HuH-7 (cell line): Measurements from ENCODE around the gene HPCAL4.

Source experiments
- DNase-seq: peaks from one replicate; pipeline ENCODE4 v3.0.0; 2011; ENCODE audit warnings: low spot score

HPCAL4 gene

DNA sequence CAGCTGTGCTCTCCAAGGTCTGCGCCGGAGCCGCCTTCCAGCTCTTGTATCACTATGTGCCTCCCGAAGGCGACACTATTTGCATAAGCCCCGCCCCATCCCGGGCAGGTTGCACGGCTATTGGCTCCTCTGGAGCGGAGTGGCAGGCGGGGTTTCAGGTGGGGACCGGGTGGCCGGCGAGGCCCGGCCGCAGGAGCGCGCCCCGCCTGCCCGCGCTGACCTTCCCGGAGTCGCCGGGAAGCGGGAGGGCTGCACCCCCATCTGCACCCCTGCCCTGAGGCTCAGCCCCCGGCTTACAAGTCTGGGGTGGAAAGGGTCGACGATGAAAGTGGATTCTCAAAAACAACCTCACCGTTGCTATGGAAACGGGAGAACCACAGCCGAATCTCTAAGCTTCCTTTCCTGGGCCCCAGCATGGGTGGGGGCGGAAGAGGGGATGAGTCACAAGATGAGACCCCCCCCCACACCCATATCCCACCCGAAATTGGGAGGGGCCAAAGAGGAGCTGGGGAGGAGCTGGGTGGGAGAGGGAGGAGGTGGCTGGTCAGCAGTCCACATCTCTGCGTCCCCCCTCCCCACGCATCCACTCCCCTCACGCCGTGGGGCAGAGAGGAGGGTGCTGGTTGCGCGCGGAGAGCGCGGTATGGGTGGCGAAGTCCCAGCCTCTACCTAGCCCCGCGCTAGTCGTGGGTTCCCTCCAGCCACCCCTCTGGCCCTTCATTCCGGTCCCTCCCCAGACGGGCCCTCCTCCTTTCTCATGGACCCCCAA, at the start of gene HPCAL4:
TSS of gene HPCAL4 (minus strand) at position 51 of the 769 bp plus-strand sequence. CDS start 6,830 bp downstream, outside the sequence.
- DNase-seq = peak; percentile 90

DNA sequence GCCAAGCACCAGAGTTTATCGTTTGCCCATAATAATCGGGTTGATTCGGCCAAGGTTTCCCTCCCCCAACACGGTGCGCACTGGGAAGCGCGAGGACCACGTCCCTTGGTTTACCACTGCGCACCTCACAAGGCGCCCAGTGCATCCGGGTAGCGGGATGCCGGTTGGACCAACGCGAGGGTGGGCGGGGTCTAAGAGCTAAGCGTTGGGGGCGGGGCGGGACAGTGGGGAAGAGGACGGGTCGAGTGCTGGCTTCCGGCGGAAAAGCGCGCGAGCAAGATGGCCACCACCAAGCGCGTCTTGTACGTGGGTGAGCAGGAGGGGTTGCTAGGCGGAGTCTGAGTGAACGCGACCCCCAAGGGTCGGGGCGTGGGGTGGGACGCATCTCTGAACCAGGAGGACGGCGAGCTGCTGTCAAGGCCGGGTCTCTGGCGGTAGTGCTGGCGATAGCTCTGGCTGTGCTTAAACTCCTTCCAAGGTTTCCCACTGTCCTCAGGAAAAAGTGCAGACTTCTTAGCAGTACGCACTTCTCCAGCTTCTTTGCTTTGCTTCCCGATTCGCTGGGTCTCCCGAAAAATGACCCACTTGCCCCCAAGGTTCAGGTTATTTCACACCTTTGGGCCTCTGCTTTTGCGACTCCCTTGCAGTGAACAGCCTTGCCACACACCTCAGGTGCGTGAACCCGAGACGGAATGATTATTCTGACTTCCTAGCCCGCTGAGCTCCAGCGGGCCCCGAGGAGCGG, 47.6 kb upstream of the HPCAL4 start, which contains the start of gene PPIE:
TSS of gene PPIE (plus strand) at position 261 of the 745 bp plus-strand sequence. CDS start at position 280, 19 bp downstream.
- DNase-seq = peak; percentile 74

DNA sequence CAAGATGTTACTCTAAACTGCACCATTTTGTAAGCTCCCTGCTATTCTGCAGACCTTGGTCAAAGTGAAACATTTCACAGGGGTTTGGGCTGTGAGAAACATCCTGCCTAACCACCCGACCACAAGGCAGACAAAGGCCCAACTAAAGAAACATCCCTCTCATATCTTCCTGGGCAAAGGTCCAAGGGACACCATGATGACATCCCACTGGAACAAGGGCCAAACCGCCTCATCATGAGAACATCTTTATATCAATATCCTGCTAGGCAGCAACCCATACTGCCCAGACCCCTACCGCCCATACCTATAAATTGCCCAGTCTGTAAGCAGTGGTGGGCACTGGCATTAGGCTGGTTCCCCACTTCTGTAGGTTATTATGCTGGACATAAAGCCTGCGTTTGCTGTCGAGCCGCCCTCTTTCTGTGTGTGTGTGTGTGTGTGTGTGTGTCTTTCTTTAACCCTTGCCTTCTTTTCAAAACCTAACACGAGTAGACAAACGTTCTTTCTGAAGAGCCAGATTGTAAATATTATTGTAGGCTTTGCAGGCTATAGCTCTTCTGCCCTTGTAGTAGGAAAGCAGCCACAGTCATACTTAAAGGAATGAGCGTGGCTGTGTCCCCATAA, 46.4 kb upstream of the HPCAL4 start:
- DNase-seq = no peak

DNA sequence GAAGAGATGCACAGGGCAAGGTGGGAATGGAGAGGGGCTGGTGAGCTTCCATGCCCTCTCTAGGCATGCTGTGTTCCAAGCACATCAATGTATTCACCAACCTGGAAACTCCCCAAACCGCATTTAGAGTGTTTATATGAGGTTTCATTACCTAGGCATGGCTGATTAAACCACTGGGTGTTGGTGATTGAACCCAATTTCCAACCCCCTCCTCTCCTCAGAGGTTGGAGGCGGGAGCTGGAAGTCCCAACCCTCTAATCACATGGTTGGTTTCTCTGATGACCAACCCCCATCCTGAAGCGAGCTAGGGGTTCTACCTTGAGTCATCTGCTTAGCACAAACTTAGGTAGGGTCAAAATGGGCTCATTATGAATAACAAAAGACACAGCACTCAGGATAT, 44.5 kb upstream of the HPCAL4 start:
- DNase-seq = no peak

DNA sequence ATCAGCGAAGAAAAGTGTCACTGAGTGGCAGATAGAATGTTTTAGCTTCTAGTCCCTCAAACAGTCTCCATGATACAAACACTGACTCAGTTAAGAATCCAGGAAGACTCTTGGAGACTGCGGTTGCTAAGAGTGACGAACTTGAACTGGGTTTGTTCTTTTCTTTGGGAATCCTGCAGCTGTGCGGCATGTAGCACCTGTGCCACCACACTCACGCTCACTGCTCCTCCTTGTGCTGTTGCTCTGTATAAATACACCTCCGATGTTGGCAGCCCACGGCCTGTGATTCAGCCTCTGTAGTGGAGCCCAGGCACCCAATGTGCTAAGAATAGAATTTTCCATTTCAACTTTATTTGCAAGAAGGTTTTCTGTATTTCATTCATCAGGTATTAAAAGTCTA, 41.9 kb upstream of the HPCAL4 start:
- DNase-seq = no peak

DNA sequence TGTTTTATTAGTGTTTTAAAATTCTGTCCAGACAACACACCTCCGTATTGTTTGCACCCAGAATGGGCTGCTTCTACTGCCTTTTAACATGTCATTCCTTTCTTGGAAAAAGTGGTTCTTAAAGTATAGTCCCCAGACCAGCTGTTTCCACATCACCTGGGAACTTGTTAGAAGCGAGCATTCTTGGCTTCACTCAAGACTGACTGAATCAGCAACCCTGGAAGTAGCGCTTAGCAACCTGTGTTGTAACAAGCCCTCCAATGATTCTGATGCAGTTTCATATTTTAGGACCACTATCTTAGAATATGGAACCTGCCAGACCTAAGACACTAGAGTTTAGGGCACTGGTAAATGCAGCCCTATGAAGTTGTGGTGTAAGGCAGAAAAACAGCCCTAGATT, 41.5 kb upstream of the HPCAL4 start:
- no peak for DNase-seq

DNA sequence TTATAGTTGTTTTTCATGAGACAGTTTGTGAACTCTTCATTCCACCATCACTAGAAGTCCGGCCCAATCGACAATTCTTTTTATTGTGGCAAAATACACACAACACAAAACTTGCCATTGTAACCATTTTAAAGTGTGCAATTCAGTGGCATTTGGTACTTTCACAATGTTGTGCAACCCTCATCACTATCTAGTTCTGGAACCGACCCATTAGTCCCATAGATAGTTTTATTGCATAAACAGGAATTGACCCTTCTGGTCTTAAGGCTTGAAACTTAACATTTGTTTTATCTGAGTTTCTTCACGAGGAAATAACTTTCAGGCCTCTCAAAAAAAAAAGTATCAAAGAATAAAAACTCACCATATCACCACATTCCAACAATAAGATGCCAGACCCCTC, 38.6 kb upstream of the HPCAL4 start:
- no peak for DNase-seq

DNA sequence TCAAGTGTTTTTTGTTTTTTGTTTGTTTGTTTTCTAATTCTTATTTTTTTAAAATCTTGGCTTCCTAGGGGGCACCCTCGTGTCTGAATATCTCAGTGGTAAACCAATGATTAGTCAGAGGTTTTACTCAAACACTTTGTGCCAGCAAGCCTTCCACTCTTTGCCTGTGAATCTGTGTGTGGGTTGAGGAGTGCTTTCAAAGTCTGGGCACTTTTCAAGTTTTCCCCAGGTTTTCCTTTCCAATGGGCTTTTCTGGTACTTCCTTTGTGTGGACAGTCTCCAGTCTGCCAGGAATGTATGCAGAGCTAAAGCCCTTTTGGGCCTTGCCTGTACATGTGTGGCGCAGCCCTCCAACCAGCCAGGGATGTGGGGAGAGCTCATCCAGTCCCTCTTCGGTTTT, 37.8 kb upstream of the HPCAL4 start:
- DNase-seq = no peak

DNA sequence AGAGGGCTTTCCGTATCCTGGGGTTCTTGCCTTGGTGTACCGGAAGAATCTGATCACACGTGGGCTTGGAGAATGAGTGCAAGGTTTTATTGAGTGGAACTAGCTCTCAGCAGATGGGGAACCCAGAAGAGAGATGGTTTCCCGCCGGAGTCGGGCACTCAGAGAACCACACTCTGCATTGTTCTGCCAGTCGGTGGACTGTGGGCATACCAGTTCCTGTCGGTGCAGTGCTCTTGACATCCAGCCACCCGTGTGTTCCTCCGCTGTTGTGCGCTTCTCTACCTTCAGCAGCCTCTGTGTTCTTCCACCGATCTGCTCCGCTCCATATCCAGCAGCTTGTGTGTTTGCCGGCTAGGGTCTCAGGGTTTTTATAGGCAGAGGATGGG, 36.7 kb upstream of the HPCAL4 start:
- no peak for DNase-seq

DNA sequence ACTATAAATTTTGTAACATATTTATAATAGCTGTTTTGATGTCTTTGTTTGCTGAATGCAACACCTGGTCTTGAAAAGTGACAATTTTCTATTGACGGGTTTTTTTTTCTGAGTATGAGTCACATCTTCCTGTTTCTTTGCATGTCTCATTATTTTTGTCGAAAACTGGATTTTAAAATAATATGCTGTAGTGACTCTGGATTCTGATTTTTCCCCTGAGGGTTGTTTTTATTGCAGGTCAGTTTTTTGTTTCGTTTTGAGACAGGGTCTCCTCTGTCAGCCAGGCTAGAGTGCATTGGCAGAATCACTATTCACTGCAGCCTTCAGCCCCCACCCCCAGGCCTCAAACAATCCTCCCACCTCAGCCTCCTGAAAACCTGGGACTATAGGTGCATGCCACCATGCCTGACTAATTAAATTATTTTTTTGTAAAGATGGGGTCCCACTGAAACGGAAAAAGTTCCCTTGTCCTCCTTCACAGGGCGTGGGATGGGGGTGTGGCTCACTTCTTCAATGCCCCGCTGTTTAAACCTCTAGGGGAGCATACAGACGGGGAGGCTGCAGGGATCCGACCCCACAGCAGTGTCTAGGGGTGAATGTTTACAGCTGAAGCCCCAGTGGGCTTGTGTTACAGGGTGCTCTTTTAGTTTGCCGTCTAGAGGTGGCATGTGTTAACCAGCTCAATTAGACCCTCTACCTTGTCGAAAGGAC, 36.1 kb upstream of the HPCAL4 start:
- DNase-seq = no peak

DNA sequence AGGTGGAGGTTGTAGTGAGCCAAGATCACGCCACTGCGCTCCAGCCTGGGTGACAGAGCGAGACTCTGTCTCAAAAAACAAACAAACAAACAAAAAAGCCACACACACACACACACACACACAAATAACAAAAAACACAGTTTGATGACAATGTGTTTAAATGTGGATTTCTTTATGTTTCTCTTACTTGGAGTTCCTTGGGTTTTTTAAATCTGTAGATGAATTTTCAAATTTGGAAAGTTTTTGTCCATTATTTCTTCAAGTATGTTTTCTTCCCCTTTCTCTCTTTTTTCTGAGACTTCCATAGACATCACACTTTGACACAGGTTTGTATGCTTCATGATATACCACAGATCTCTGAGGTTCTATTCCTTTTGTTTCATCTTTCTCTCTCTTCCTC, 35.4 kb upstream of the HPCAL4 start:
- DNase-seq = no peak

DNA sequence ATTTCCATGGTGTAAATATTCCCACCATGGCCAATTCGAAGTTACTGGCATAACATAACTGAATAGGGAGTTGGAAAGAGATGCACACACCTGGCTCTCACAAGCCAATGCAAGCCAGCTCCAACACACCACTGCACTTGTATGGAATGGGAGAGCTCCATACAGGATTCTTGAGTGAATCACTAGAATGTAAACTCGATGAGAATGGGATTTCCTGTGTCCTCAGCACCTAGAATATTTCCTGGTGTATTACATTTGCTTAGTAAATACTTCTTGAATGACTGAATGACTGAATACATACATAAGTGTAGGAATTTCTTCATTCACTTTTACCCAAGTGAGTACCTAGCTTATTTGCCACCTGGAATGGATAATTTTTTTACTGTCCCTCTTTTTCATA, 31.3 kb upstream of the HPCAL4 start:
- DNase-seq = no peak

DNA sequence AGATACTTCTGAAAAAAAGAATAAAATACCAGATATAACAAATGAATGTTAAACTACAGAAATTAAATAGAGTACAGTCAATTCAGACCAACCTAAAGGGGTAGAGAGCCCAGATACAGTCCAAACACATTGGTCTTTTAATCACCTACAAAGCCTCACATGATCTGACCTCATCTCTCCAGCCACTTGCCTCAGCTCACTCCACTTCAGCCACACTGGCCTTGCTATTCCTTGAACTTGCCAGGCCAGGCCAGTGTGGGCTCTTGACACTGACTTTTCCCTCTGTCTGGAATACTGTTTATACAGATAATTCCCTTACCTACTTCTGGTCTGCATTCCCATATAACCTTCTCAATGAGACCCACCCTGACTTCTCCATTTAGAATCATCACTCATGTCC, 30.4 kb upstream of the HPCAL4 start:
- DNase-seq = no peak

DNA sequence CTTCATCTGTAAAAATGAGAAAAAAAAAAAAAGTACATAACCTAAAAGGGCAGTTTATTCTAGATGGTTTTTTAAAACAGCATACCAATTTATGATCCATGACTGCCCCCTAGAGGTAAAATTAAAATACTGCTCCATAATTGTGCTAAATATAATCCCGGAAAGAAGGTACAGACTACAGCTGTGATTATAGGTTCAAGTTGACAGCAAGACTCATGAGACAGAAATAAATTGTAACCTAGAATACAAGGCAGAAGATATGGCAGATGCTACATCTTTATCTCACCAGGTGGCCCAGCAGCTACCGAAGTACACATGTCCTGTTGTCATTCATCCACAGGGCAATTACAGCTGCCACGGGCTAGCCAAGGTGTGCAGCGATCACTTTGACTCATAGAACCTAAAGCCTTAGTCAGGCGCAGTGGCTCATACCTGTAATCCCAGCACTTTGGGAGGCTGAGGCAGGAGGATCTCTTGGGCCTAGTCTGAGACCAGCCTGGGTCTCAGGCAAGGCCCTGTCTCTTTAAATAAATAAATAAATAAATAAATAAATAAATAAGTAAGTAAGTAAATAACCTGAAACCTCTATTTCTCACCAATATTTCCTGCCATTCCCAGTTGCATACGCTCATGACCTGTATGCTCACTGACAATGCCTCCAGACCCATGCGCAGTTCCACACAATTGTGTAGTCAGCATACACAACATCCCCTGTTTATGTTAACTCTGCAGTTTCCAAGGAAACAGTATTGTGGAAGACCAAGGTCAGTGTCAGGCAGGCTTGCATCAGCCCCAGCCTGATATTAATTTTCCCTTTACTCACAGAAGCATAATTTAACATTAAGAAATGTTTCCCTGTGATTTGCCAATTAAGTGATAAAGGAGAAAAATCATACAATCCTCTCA, 29.1 kb upstream of the HPCAL4 start:
- peak; percentile 28 for DNase-seq

DNA sequence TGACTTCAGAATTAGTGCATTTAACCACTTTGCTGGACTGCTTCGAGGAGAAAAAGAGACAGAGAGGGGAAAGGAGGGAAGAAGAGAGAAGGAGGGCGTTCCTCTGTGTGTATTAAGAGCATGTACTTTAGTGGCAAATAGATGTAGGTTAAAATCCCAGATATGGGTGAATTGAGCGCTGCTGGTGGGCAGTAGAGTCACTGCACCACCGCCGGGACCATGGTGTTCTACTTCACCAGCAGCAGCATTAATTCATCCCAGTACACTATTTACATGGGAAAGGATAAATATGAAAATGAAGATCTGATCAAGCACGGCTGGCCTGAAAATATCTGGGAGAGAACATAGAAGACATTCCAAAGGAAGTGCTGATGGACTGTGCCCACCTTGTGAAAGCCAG, 26.6 kb upstream of the HPCAL4 start:
- no peak for DNase-seq

DNA sequence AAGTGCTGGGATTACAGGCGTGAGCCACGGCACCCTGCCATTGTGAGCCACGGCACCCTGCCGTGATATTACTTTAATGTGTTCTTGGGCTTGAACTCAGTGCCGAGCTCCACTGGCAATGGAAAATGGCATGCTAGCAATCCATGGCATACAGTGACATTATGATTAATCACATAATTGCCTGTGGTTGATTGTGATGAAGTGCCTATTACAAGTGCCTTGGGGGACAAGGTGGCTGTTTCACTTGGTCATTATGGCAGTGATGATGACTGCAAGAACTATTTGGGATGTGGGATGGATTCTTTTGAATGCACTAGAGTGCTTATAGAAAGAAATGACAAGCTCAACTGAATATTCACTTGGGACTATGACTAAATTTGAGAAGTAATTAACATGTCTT, 22.3 kb upstream of the HPCAL4 start:
- no peak for DNase-seq

DNA sequence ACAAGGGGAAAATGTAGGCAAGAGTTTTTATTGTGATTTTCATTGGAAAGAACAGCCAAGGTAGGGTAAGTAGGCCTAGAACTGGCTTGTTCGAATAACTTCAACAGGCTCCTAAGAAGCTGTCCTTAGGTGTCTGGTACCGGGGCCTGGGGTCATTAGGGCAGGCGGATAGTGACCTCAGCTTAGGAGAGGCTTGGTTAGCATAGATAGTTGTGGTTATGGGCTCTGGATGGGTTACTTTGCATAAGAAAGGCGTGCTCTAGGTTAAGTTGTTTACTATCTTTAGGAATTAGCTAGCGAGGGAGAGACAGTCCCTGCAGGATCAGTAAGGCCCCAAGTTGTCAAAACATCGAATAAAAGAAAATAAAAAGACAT, 20.7 kb upstream of the HPCAL4 start:
- DNase-seq = no peak

DNA sequence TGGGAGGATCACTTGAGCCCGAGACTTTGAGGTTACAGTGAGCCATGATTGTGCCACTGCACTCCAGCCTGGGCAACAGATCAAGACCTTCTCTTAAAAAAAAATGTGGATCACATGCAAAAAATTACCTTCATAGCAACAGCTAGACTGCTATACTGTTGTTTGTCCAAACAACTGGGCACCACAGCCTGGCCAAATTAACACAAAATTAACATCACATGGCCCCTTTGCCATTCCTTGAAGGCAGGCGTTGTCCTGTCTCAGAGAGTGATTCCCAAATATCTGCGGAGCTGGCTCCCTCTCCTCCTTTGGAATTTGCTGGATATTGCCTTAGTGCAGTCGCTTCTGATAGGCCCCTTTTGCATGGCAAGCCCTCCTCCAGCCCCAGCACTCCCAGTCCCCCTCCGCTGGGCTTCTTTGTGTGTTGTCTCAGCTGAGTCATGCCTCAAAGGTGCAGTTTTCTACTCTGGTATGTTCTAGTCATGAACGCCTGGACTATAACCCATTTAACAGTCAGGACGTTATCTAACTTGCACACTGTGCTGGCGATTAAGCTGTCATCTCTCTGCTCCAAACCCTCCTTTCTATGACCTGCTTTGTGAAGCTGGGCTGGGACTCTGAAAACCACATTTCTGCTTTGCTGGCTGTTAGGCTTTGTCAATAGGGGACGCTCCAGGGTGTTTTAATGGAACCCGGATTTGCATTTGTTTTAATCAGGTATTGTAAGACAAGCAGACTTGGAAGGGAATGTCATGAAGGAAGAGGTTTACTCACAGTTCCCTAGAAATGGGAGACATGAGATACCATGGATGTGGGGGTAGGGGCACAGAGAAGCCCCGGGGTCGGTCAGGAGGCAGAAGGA, 20.1 kb upstream of the HPCAL4 start:
- no peak for DNase-seq

DNA sequence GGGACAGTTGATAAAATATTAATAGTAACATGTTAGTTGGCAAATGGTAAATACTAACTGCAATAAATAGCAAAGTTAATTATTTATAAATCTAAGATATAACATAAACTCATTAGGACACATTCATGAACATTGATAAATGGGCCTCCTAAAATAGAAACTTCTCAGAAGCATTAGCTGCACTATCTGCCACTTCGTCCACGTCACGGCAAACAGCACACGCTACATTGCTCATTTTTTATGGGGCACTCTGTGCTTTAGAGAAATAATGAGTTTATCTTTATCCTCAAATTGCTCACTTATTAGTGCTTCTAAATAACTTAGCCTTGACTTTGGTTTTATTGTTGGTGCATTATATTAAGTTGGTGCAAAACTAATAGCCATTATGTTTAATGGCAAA, 16.3 kb upstream of the HPCAL4 start:
- no peak for DNase-seq

DNA sequence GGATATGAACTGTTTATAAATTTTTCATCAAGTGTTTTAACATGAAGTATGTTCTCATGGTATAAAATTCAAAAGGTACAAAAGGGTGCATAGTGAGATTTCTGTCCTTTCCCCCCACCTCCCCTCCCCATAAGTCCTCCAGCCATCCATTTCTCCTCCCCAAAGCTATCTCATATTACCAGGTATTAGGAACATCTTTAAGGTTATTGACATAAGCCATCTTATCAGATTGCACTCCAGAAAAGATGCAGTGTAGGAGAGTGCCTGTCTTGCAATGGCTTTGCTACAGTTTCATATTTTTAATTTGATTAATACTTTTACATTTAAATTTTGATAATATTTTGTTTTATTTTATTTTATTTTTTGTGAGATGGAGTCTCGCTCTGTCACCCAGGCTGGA, 13.5 kb upstream of the HPCAL4 start:
- DNase-seq = no peak

DNA sequence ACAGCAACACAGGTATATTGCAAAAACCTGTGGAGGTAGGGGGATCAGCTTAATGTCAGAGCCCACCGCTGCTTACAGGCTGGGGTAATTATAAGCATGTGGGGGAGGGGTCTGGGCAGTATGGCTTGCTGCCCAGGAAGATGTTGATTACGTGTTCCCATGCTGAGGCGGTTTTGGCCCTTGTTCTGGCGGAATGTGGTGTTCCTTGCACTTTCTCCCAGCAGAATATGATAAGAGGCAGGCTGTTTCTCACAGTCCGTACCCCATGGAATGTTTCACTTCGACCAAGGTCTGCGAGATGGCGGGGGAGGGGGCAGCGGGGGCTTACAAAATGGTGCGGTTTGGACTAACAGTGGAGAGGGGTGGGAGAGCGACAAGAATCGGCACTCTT, 9.8 kb upstream of the HPCAL4 start:
- DNase-seq = no peak
